HG03432 (cell line): ENCODE data around the gene RFT1.
"Not testable (repeated sequence)": the region's sequence is repeated elsewhere in the genome, so short reads cannot be mapped to it uniquely, and the experiment has no call there.

Source experiments
- ATAC-seq: cut with Tn5 transposase; IDR thresholded peaks from one replicate; pipeline ENCODE4 v1.9.1; 2021; ENCODE audit warnings: mild to moderate bottlenecking, moderate library complexity; ENCODE audit not compliant: unreplicated experiment

RFT1 gene

GRCh38 chr3:53072653-53073552 lies 57.3 kb downstream of the RFT1 start:
- peak; percentile 87 for ATAC-seq

- ATAC-seq, result no peak
Measured at GRCh38 chr3:53071882-53072431, 58.3 kb downstream of the RFT1 start.

GRCh38 chr3:53069422-53070068 lies 60.7 kb downstream of the RFT1 start:
- no peak for ATAC-seq

GRCh38 chr3:53068176-53068575 lies 62.1 kb downstream of the RFT1 start:
- no peak for ATAC-seq

GRCh38 chr3:53067567-53067966 lies 62.7 kb downstream of the RFT1 start:
- no peak for ATAC-seq

GRCh38 chr3:53065841-53066480 lies 64.3 kb downstream of the RFT1 start:
- no peak for ATAC-seq

GRCh38 chr3:53062905-53063304 lies 67.3 kb downstream of the RFT1 start:
- no peak for ATAC-seq

- no peak for ATAC-seq
Measured at GRCh38 chr3:53056442-53056841, 73.8 kb downstream of the RFT1 start.

GRCh38 chr3:53054233-53054632 lies 76.0 kb downstream of the RFT1 start:
- not testable (repeated sequence) for ATAC-seq

- ATAC-seq, result no peak
Measured at GRCh38 chr3:53051929-53052328, 78.3 kb downstream of the RFT1 start.

GRCh38 chr3:53049987-53050386 lies 80.2 kb downstream of the RFT1 start:
- no peak for ATAC-seq

GRCh38 chr3:53046171-53047170 lies 83.8 kb downstream of the RFT1 start:
- ATAC-seq, result peak; percentile 39

- ATAC-seq, result peak; percentile 55
Measured at GRCh38 chr3:53045518-53046170, 84.6 kb downstream of the RFT1 start, which contains the start of gene SFMBT1. Gene SFMBT1 (minus strand): TSS chr3:53046073. CDS start chr3:52969128, 76,945 bp downstream.

- peak; percentile 49 for ATAC-seq
Measured at GRCh38 chr3:53044711-53045517, 85.3 kb downstream of the RFT1 start.

- no peak for ATAC-seq
Measured at GRCh38 chr3:53044371-53044710, 85.9 kb downstream of the RFT1 start.

- no peak for ATAC-seq
Measured at GRCh38 chr3:53043738-53044137, 86.5 kb downstream of the RFT1 start.

GRCh38 chr3:53042651-53043050 lies 87.6 kb downstream of the RFT1 start:
- no peak for ATAC-seq

- no peak for ATAC-seq
Measured at GRCh38 chr3:53040351-53040820, 89.8 kb downstream of the RFT1 start.

- ATAC-seq, result no peak
Measured at GRCh38 chr3:53039376-53039752, 90.9 kb downstream of the RFT1 start.
